ENCODE data around the gene ZNF584.

ZNF584 gene

GRCh38 chr19:58392945-58393724 lies 15.3 kb upstream of the ZNF584 start:
- Histone ChIP-seq H3K9ac (ENCODE audit: insufficient read length) (no peak overlapping the region), H3K27ac (no peak overlapping the region), H3K9me3 (ENCODE audit: low read depth, low read length) (no peaks in the 10 kb centered on the region), H3K4me3 (no peak overlapping the region), H3K36me3 (ENCODE audit: insufficient read depth, low read length) (peaks cover 68% of the 10 kb centered on the region)
- no peak for DNase-seq (ENCODE audit: low read depth, low spot score)
- TF ChIP-seq EZH2 (IDR thresholded peaks at IDR 0.05) (no peak), FOXP2 (optimal IDR thresholded peaks at IDR 0.05; ENCODE audit: control extremely low read depth, extremely low read length, insufficient read depth) (no peak), POLR2AphosphoS5 (IDR thresholded peaks at IDR 0.05; ENCODE audit: borderline replicate concordance, low read depth, low read length) (no peak)

- H3K9ac ChIP-seq (ENCODE audit: insufficient read length), result no peak overlapping the region
- no peak overlapping the region for H3K4me3 ChIP-seq
- H3K27ac ChIP-seq, result no peak overlapping the region
- TF ChIP-seq POLR2AphosphoS5 (IDR thresholded peaks at IDR 0.05; ENCODE audit: borderline replicate concordance, low read depth, low read length), result 0 out of 2 replicates have a peak, but pooled peaks have one; percentile 3
- no peak for TF ChIP-seq EZH2 (IDR thresholded peaks at IDR 0.05)
- H3K9me3 ChIP-seq (ENCODE audit: low read depth, low read length), result no peaks in the 10 kb centered on the region
- no peak for DNase-seq (ENCODE audit: low read depth, low spot score)
- H3K36me3 ChIP-seq (ENCODE audit: insufficient read depth, low read length), result peaks cover 62% of the 10 kb centered on the region
These were observed 14.8 kb upstream of the ZNF584 start for GRCh38 chr19:58393725-58394033.

GRCh38 chr19:58394821-58395219 lies 13.6 kb upstream of the ZNF584 start:
- no peak for DNase-seq (ENCODE audit: low read depth, low spot score)

GRCh38 chr19:58395220-58395978 lies 13.1 kb upstream of the ZNF584 start, which contains the start of gene RNF225:
Gene RNF225, plus strand, starts transcription at chr19:58395656. Its CDS starts 434 bp downstream, at chr19:58396090.
- Histone ChIP-seq H3K27ac (no peak within 1 kb of the TSS), H3K36me3 (ENCODE audit: insufficient read depth, low read length) (peaks cover 48% of the 10 kb centered on the region), H3K9me3 (ENCODE audit: low read depth, low read length) (no peaks in the 10 kb centered on the region), H3K4me3 (no peak within 1 kb of the TSS), H3K9ac (ENCODE audit: insufficient read length) (no peak within 1 kb of the TSS)
- no peak for DNase-seq (ENCODE audit: low read depth, low spot score)
- TF ChIP-seq POLR2AphosphoS5 (IDR thresholded peaks at IDR 0.05; ENCODE audit: borderline replicate concordance, low read depth, low read length) (peak; percentile 79), FOXP2 (optimal IDR thresholded peaks at IDR 0.05; ENCODE audit: control extremely low read depth, extremely low read length, insufficient read depth) (no peak)

More at GRCh38 chr19:58394821-58395219, 13.6 kb upstream of the ZNF584 start:
- Histone ChIP-seq H3K9me3 (ENCODE audit: low read depth, low read length) (no peaks in the 10 kb centered on the region), H3K27ac (no peak overlapping the region), H3K4me3 (no peak overlapping the region), H3K36me3 (ENCODE audit: insufficient read depth, low read length) (peaks cover 53% of the 10 kb centered on the region), H3K9ac (ENCODE audit: insufficient read length) (no peak overlapping the region)
- TF ChIP-seq EZH2 (IDR thresholded peaks at IDR 0.05) (no peak), FOXP2 (optimal IDR thresholded peaks at IDR 0.05; ENCODE audit: control extremely low read depth, extremely low read length, insufficient read depth) (no peak), POLR2AphosphoS5 (IDR thresholded peaks at IDR 0.05; ENCODE audit: borderline replicate concordance, low read depth, low read length) (no peak)

GRCh38 chr19:58395979-58396627 lies 12.3 kb upstream of the ZNF584 start:
- no peak overlapping the region for H3K27ac ChIP-seq
- no peak for DNase-seq (ENCODE audit: low read depth, low spot score)
- no peak for TF ChIP-seq FOXP2 (optimal IDR thresholded peaks at IDR 0.05; ENCODE audit: control extremely low read depth, extremely low read length, insufficient read depth)
- TF ChIP-seq EZH2 (IDR thresholded peaks at IDR 0.05), result no peak
- TF ChIP-seq POLR2AphosphoS5 (IDR thresholded peaks at IDR 0.05; ENCODE audit: borderline replicate concordance, low read depth, low read length), result no peak

GRCh38 chr19:58396691-58397532 lies 11.5 kb upstream of the ZNF584 start:
- Histone ChIP-seq H3K27ac (no peak overlapping the region), H3K36me3 (ENCODE audit: insufficient read depth, low read length) (peaks cover 33% of the 10 kb centered on the region), H3K9ac (ENCODE audit: insufficient read length) (no peak overlapping the region), H3K4me3 (no peak overlapping the region), H3K9me3 (ENCODE audit: low read depth, low read length) (no peaks in the 10 kb centered on the region)
- TF ChIP-seq EZH2 (IDR thresholded peaks at IDR 0.05), result no peak
- TF ChIP-seq POLR2AphosphoS5 (IDR thresholded peaks at IDR 0.05; ENCODE audit: borderline replicate concordance, low read depth, low read length), result no peak
- no peak for TF ChIP-seq FOXP2 (optimal IDR thresholded peaks at IDR 0.05; ENCODE audit: control extremely low read depth, extremely low read length, insufficient read depth)
- no peak for DNase-seq (ENCODE audit: low read depth, low spot score)

More at GRCh38 chr19:58395979-58396627, 12.3 kb upstream of the ZNF584 start:
- no peak overlapping the region for H3K9ac ChIP-seq (ENCODE audit: insufficient read length)
- H3K36me3 ChIP-seq (ENCODE audit: insufficient read depth, low read length), result peaks cover 41% of the 10 kb centered on the region
- H3K4me3 ChIP-seq, result no peak overlapping the region
- no peaks in the 10 kb centered on the region for H3K9me3 ChIP-seq (ENCODE audit: low read depth, low read length)

- Histone ChIP-seq H3K27ac (no peak overlapping the region), H3K9me3 (ENCODE audit: low read depth, low read length) (no peaks in the 10 kb centered on the region), H3K36me3 (ENCODE audit: insufficient read depth, low read length) (peaks cover 26% of the 10 kb centered on the region), H3K9ac (ENCODE audit: insufficient read length) (no peak overlapping the region), H3K4me3 (no peak overlapping the region)
- no peak for TF ChIP-seq EZH2 (IDR thresholded peaks at IDR 0.05)
- no peak for TF ChIP-seq FOXP2 (optimal IDR thresholded peaks at IDR 0.05; ENCODE audit: control extremely low read depth, extremely low read length, insufficient read depth)
- no peak for TF ChIP-seq POLR2AphosphoS5 (IDR thresholded peaks at IDR 0.05; ENCODE audit: borderline replicate concordance, low read depth, low read length)
- DNase-seq (ENCODE audit: low read depth, low spot score), result no peak
These were observed 10.9 kb upstream of the ZNF584 start for GRCh38 chr19:58397533-58398037.

All from SK-N-MC (cell line).